HG02623 (cell line): ENCODE data around the gene RAB11FIP2.
"Not testable (repeated sequence)": the region's sequence is repeated elsewhere in the genome, so short reads cannot be mapped to it uniquely, and the experiment has no call there.

Source experiments
- ATAC-seq: cut with Tn5 transposase; IDR thresholded peaks from one replicate; pipeline ENCODE4 v1.9.1; 2021; ENCODE audit warnings: moderate library complexity; ENCODE audit not compliant: unreplicated experiment

The RAB11FIP2 gene

DNA sequence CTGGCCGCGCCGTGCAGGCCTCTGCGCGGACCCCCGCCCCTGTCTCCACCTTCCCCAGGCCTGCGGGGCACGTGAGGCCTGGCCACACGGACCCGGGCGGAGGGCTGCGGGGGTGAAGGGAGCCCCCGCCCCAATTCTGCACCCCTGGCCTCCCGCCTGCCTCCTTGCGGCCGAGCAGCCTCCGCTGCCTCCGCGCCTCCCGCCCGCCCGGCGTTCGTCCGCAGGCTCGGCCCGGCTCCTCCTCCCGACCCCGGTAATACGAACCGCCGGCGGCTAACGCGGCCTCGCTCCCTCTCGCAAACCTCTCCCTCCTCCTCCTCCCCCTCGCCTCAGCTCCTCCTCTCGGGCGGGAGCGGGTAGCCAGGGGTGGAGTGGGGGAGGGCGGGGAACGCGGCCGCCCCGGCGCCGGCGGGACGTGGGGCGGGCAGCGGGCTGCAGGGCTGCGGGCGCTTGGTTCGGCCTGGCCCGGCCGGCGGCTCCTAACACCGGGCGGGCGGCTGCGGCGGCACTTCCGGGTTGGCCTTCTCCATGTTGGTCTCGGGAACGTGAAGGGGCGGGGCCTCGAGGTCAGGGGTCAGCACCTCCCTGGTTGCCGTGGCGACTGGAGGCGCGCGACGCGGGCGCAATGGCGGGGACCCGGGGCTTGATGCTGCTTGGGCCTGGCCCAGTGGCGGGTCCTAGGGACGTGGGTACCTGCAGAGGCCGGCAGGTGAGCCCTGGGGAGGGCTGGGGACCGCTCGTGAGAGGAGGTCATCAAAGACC lies at the start of gene RAB11FIP2:
Gene RAB11FIP2, minus strand, starts transcription at position 547 of the 762 bp plus-strand sequence. CDS start 778 bp downstream, outside the sequence.
- peak; percentile 96 for ATAC-seq

DNA sequence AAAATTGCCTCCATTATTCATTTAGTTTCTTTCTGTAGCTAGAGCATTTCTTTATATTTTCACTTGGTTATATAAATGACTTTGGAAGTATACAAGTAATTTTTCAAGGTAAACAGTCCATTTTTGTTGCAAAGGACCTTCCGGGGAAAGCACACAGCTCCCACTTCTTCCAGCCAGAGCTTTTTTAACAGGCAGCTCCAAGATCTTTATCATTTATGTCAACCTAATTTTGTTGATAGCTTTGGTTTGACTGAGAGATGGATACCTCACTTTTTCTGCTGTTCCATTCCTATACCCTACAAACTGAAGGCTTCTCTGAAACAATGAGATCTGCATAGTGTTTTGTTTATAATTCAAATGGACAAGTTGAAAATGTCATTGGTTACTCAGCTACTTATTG lies 49.3 kb upstream of the RAB11FIP2 start:
- no peak for ATAC-seq

DNA sequence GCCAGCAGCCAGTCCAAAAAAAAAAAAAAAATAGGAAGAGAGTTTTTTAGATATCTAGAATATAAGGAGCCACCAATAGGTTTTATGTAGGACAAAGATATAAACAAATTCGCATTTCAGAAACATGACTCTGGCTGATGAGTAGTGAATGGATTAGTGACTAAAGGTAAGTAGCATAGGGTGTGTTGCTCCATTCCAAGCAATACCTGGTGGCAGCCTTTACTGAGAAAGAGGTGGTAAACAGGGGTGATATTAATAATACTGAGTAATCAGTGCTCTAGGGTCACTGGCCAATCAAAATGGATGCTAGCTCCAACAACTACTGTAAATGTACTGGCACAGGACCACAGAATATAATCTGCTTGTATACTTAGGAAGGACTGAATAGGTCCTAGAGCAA lies 45.5 kb upstream of the RAB11FIP2 start:
- ATAC-seq, result no peak

DNA sequence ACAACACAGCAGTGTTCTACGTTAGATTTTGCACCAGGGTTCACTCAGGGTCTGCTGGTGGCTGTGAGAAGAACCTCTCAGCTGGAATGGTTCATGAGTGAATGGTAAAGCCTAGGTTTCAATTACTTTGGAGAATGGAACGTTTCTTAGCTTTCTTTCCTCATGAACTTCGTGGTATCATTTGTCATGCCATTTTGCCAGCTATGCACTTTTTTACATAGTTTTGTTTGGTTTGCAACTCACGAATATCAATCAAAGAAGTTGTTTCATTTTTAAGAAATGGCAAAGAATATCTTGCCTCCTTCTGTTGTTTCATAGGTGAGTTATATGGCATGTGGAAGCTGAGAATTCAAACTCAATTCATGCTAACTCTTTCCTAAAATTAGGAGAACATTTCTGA lies 34.1 kb upstream of the RAB11FIP2 start:
- ATAC-seq, result no peak

DNA sequence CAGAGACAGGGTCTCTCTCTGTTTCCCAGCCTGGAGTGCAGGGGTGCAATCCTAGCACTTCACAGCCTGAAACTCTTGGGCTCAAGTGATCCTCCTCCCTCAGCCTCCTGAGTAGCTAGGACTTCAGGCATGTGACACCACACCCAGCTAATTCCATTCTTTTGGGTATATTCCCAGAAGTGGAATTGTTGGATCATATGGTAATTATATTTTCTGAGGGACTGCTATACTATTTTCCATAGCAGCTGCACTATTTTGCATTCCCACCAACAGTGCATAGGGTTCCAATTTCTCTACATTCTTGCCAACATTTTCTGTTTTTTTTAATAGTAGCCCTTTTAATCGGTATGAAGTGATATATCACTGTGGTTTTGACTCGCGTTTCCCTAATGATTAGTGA lies 30.0 kb upstream of the RAB11FIP2 start:
- ATAC-seq, result no peak

DNA sequence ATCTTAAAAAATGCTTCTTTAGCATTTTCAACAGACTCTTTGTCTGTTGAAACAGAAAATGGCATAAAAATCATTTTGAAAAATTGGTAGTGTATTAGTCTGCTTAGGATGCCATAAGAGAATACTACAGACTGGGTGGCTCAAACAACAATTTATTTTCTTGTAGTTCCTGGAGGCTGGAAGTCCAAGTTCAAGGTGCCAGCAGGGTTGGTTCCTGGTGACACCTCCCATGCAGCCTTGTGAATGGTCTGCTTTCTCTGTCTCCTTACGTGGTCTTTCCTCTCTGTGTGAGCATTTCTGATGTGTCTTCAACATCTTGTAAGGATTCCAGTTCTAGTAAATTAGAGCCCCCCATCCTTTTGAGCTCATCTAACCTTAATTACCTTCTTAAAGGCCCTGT lies 26.1 kb upstream of the RAB11FIP2 start:
- ATAC-seq, result no peak

DNA sequence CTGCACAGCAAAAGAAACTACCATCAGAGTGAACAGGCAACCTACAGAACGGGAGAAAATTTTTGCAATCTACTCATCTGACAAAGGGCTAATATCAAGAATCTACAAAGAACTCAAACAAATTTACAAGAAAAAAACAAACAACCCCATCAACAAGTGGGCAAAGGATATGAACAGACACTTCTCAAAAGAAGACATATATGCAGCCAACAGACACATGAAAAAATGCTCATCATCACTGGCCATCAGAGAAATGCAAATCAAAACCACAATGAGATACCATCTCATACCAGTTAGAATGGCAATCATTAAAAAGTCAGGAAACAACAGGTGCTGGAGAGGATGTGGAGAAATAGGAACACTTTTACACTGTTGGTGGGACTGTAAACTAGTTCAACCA lies 20.6 kb upstream of the RAB11FIP2 start:
- ATAC-seq, result not testable (repeated sequence)

- ATAC-seq, result no peak
Measured at GRCh38 chr10:118062798-118063238, 16.1 kb upstream of the RAB11FIP2 start.

DNA sequence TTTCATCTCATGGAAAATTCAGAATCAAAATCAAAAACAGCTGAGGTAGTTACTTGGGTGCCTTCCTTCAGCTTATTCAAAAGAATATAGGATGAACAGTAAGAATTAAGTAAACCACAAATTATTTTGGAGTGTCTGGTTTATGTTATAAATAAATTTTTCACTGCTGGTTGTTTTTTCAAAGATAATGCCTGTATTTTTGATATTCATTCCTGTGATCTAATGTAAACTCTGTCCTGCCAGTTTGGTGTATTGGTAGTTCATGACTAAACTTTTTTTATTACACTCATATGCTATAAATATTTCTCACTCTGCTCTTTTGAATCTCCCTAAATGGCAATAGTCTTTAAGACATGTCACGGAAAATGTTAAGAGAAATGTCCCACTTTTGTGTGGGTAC lies 11.6 kb upstream of the RAB11FIP2 start:
- ATAC-seq, result no peak

DNA sequence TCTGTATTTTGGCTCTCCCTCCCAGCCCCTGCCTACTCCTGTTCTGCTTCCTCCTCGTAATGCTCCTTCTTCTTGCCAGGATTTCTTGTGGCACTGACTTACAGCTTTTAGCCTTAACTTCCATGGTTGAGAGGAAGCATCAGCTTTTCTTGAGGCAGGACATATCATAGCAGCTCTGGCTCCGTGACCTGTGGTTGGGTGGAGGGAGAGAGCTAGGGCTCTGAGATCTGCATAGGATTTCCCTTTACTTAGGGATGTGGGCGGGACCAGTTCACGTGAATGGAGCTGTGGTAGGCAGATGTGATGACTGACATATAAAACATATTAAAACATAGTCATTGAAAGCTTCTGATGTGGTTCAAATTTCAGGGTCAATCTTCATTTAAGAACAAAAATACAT lies 10.6 kb upstream of the RAB11FIP2 start:
- no peak for ATAC-seq

GRCh38 chr10:118054383-118054782 lies 7.6 kb upstream of the RAB11FIP2 start:
- ATAC-seq, result no peak

- no peak for ATAC-seq
Measured at GRCh38 chr10:118052816-118053215, 6.1 kb upstream of the RAB11FIP2 start.

GRCh38 chr10:118047880-118048279 lies 1.1 kb upstream of the RAB11FIP2 start:
- no peak for ATAC-seq

DNA sequence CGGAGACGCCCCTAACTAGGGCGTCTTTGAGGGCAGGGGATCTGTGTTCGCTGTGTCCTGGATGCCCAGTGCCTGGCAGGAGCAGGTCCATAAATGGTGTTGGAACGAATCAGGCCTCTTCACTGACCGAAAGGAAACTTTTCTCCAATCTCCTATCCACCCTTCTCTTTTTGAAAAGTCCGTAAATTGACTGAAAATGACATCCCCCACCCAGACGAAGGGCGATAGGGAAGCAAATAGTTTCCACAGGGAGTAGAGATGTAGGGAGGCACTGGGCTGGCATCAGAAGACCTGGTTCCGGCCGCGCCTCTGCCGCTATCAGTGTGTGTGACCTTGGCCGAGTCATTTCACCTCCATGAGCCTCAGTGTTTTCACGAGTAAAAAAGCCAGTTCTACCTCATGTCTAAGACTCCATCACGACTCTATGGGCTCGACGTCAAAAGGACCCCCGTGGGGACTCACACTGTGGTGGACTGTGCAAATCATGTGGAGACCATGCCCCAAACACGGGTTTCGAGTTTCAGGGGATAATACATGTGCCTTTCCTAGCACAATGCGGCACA lies 497 bp upstream of the RAB11FIP2 start:
- peak; percentile 12 for ATAC-seq

- ATAC-seq, result peak; percentile 18
Measured at GRCh38 chr10:118045837-118046394, 825 bp downstream of the RAB11FIP2 start.

DNA sequence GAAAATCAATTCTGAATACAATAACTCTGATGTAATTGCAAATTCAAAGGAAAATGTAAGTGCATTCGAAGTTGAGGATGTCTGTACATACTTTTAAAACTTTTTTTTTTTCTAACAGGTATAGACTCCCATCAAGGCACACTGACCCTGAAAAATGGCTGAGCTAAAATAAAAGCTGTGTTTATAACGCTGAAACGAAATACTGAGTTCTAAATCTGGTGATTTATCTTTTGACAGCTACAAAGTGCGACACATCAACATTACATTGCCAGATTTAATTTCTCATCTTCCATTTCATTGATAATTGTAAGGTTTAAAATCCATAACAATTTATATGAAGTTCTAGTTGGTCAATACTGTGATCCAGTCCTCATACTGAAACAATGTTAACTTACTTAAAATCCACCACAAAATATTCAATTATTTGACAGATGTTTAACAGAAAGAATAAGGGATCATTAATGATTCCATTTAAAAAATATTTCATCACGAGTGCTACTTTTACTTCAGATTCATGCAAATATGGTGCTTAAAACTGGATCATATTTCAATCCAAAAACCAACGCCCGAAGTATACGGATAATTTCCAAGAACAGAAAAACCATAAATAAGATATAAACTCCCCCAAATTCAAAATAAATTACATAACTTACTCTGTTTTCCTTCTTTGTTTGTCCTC lies 1.4 kb downstream of the RAB11FIP2 start:
- no peak for ATAC-seq

- ATAC-seq, result no peak
Measured at GRCh38 chr10:118042827-118043242, 3.9 kb downstream of the RAB11FIP2 start.

- ATAC-seq, result no peak
Measured at GRCh38 chr10:118042336-118042735, 4.4 kb downstream of the RAB11FIP2 start.

DNA sequence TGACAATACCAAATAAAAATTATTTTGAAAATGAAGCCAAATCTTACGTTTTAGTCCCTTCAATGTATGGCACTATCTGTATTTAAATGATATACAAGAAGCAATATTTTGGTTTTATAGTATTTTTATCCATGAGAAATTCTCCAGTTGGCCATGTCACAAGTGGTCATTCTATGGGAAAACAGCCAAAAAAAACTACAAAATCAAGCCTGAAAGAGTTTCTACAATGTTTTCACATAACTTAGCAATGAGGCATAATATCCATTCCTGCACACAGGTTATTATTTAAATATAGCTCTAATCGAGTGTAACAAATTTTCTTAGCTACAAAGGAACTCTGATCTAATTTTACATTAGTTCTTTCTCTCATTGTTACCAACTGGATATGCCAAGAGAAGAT lies 5.4 kb downstream of the RAB11FIP2 start:
- ATAC-seq, result no peak

- no peak for ATAC-seq
Measured at GRCh38 chr10:118036281-118036875, 10.4 kb downstream of the RAB11FIP2 start.

- ATAC-seq, result no peak
Measured at GRCh38 chr10:118035354-118036005, 11.3 kb downstream of the RAB11FIP2 start.
